HEK293 (cell line): ENCODE results near the gene GRN.

Source experiments
- CTCF ChIP-seq: fragments of 450-650 bp; formaldehyde crosslinking; IDR thresholded peaks from 2 replicates; pipeline ENCODE4 v1.5.1; 2016; ENCODE audit warnings: missing biosample characterization, missing genetic modification characterization
- REST ChIP-seq: fragments of 450-650 bp; formaldehyde crosslinking; IDR thresholded peaks from 2 replicates; pipeline ENCODE4 v1.5.1; 2016; ENCODE audit warnings: missing biosample characterization, missing genetic modification characterization
- ZBTB1 ChIP-seq: fragments of 450-650 bp; formaldehyde crosslinking; IDR thresholded peaks from 2 replicates; pipeline ENCODE4 v1.5.1; 2016; ENCODE audit warnings: missing biosample characterization, missing genetic modification characterization

GRCh38 chr17:44375196-44376017 is 30.3 kb downstream of the GRN start:
- TF ChIP-seq ZBTB1 (tag by site-specific recombination): no peak
- no peak for TF ChIP-seq REST (tag by site-specific recombination)
- no peak for TF ChIP-seq CTCF (tag by site-specific recombination)
